Activated CD8-positive, alpha-beta memory T cell treated with anti-CD3 and anti-CD28 coated beads, Interleukin-2, amount 50 U/mL, for 1 hour (primary cell): Measurements from ENCODE around the gene FAM216B.

Experiments
- DNase-seq: peaks from one replicate; pipeline ENCODE4 v3.0.0-alpha.2; 2020; ENCODE audit errors: extremely low read depth

FAM216B gene

GRCh38 chr13:42832341-42833096 lies 51.1 kb downstream of the FAM216B start:
- no peak for DNase-seq

GRCh38 chr13:42834946-42835345 lies 53.6 kb downstream of the FAM216B start:
- DNase-seq = no peak

GRCh38 chr13:42836930-42837690 lies 55.7 kb downstream of the FAM216B start:
- DNase-seq = no peak
